ENCODE results near the gene RADIL.

The RADIL gene

GRCh38 chr7:4834601-4835397 is 48.7 kb downstream of the RADIL start:
- no peaks in the 10 kb centered on the region for H3K9me3 Mint-ChIP-seq
- peaks cover 3% of the 10 kb centered on the region for H3K4me1 Mint-ChIP-seq (ENCODE audit: low read depth)
- no peak overlapping the region for H3K4me3 Mint-ChIP-seq
- H3K27ac Mint-ChIP-seq: no peak overlapping the region
- no peaks in the 10 kb centered on the region for H3K27me3 Mint-ChIP-seq
- no peak for DNase-seq
- no peaks in the 10 kb centered on the region for H3K36me3 Mint-ChIP-seq (ENCODE audit: low read depth)

GRCh38 chr7:4833691-4834600 is 49.6 kb downstream of the RADIL start:
- Mint-ChIP-seq H3K27ac (no peak overlapping the region), H3K36me3 (ENCODE audit: low read depth) (no peaks in the 10 kb centered on the region), H3K4me3 (no peak overlapping the region), H3K4me1 (ENCODE audit: low read depth) (peaks cover 3% of the 10 kb centered on the region), H3K27me3 (no peaks in the 10 kb centered on the region), H3K9me3 (no peaks in the 10 kb centered on the region)
- DNase-seq: no peak

- Mint-ChIP-seq H3K4me1 (ENCODE audit: low read depth) (peaks cover 3% of the 10 kb centered on the region), H3K9me3 (no peaks in the 10 kb centered on the region), H3K27me3 (no peaks in the 10 kb centered on the region), H3K36me3 (ENCODE audit: low read depth) (no peaks in the 10 kb centered on the region), H3K27ac (no peak overlapping the region), H3K4me3 (no peak overlapping the region)
- no peak for DNase-seq
Measured at GRCh38 chr7:4833176-4833575, 50.3 kb downstream of the RADIL start.

GRCh38 chr7:4832711-4833110 is 50.8 kb downstream of the RADIL start:
- no peaks in the 10 kb centered on the region for H3K27me3 Mint-ChIP-seq
- no peaks in the 10 kb centered on the region for H3K36me3 Mint-ChIP-seq (ENCODE audit: low read depth)
- peaks cover 3% of the 10 kb centered on the region for H3K4me1 Mint-ChIP-seq (ENCODE audit: low read depth)
- H3K27ac Mint-ChIP-seq: no peak overlapping the region
- DNase-seq: no peak
- no peaks in the 10 kb centered on the region for H3K9me3 Mint-ChIP-seq
- H3K4me3 Mint-ChIP-seq: no peak overlapping the region

- no peak for DNase-seq
- Mint-ChIP-seq H3K36me3 (ENCODE audit: low read depth) (no peaks in the 10 kb centered on the region), H3K4me1 (ENCODE audit: low read depth) (peaks cover 3% of the 10 kb centered on the region), H3K27me3 (no peaks in the 10 kb centered on the region), H3K27ac (no peak overlapping the region), H3K9me3 (no peaks in the 10 kb centered on the region), H3K4me3 (no peak overlapping the region)
Measured at GRCh38 chr7:4831723-4832495, 51.6 kb downstream of the RADIL start.

- H3K4me1 Mint-ChIP-seq (ENCODE audit: low read depth): peaks cover 3% of the 10 kb centered on the region
- H3K27me3 Mint-ChIP-seq: no peaks in the 10 kb centered on the region
- H3K27ac Mint-ChIP-seq: no peak overlapping the region
- no peaks in the 10 kb centered on the region for H3K36me3 Mint-ChIP-seq (ENCODE audit: low read depth)
- no peaks in the 10 kb centered on the region for H3K9me3 Mint-ChIP-seq
- no peak overlapping the region for H3K4me3 Mint-ChIP-seq
- peak; percentile 69 for DNase-seq
Measured at GRCh38 chr7:4830176-4830575, 53.3 kb downstream of the RADIL start.

GRCh38 chr7:4828720-4829383 is 54.7 kb downstream of the RADIL start:
- Mint-ChIP-seq H3K27ac (no peak overlapping the region), H3K27me3 (peaks cover 5% of the 10 kb centered on the region), H3K4me1 (ENCODE audit: low read depth) (peaks cover 3% of the 10 kb centered on the region), H3K36me3 (ENCODE audit: low read depth) (no peaks in the 10 kb centered on the region), H3K9me3 (no peaks in the 10 kb centered on the region), H3K4me3 (no peak overlapping the region)
- no peak for DNase-seq

- H3K27me3 Mint-ChIP-seq: peaks cover 17% of the 10 kb centered on the region
- H3K4me3 Mint-ChIP-seq: no peak overlapping the region
- H3K27ac Mint-ChIP-seq: no peak overlapping the region
- DNase-seq: no peak
- no peaks in the 10 kb centered on the region for H3K36me3 Mint-ChIP-seq (ENCODE audit: low read depth)
- no peaks in the 10 kb centered on the region for H3K9me3 Mint-ChIP-seq
- peaks cover 2% of the 10 kb centered on the region for H3K4me1 Mint-ChIP-seq (ENCODE audit: low read depth)
Measured at GRCh38 chr7:4825081-4825480, 58.4 kb downstream of the RADIL start.

GRCh38 chr7:4824120-4824775 is 59.3 kb downstream of the RADIL start:
- H3K4me3 Mint-ChIP-seq: no peak overlapping the region
- H3K4me1 Mint-ChIP-seq (ENCODE audit: low read depth): no peaks in the 10 kb centered on the region
- no peaks in the 10 kb centered on the region for H3K9me3 Mint-ChIP-seq
- H3K27me3 Mint-ChIP-seq: peaks cover 23% of the 10 kb centered on the region
- DNase-seq: no peak
- no peak overlapping the region for H3K27ac Mint-ChIP-seq
- H3K36me3 Mint-ChIP-seq (ENCODE audit: low read depth): no peaks in the 10 kb centered on the region

GRCh38 chr7:4823441-4824119 is 59.9 kb downstream of the RADIL start:
- Mint-ChIP-seq H3K27me3 (peaks cover 26% of the 10 kb centered on the region), H3K4me1 (ENCODE audit: low read depth) (no peaks in the 10 kb centered on the region), H3K9me3 (no peaks in the 10 kb centered on the region), H3K27ac (no peak overlapping the region), H3K4me3 (no peak overlapping the region), H3K36me3 (ENCODE audit: low read depth) (no peaks in the 10 kb centered on the region)
- DNase-seq: no peak

GRCh38 chr7:4822677-4823076 is 60.8 kb downstream of the RADIL start:
- H3K27me3 Mint-ChIP-seq: peaks cover 26% of the 10 kb centered on the region
- no peaks in the 10 kb centered on the region for H3K4me1 Mint-ChIP-seq (ENCODE audit: low read depth)
- no peak for DNase-seq
- H3K36me3 Mint-ChIP-seq (ENCODE audit: low read depth): no peaks in the 10 kb centered on the region
- H3K27ac Mint-ChIP-seq: no peak overlapping the region
- no peaks in the 10 kb centered on the region for H3K9me3 Mint-ChIP-seq
- H3K4me3 Mint-ChIP-seq: no peak overlapping the region

- H3K27me3 Mint-ChIP-seq: peaks cover 32% of the 10 kb centered on the region
- H3K27ac Mint-ChIP-seq: no peak overlapping the region
- no peak overlapping the region for H3K4me3 Mint-ChIP-seq
- H3K9me3 Mint-ChIP-seq: no peaks in the 10 kb centered on the region
- no peaks in the 10 kb centered on the region for H3K36me3 Mint-ChIP-seq (ENCODE audit: low read depth)
- DNase-seq: no peak
- no peaks in the 10 kb centered on the region for H3K4me1 Mint-ChIP-seq (ENCODE audit: low read depth)
Measured at GRCh38 chr7:4820967-4821471, 62.5 kb downstream of the RADIL start.

GRCh38 chr7:4820405-4820966 is 63.0 kb downstream of the RADIL start:
- Mint-ChIP-seq H3K4me1 (ENCODE audit: low read depth) (no peaks in the 10 kb centered on the region), H3K36me3 (ENCODE audit: low read depth) (no peaks in the 10 kb centered on the region), H3K4me3 (no peak overlapping the region), H3K27ac (no peak overlapping the region), H3K9me3 (no peaks in the 10 kb centered on the region), H3K27me3 (peaks cover 34% of the 10 kb centered on the region)
- DNase-seq: no peak

Measured in activated T-cell treated with anti-CD3 and anti-CD28 coated beads, Interleukin-2, amount 50 U/mL, for 24 hours (primary cell).